Ectodermal cell (in vitro differentiated cells): ENCODE measurements around the gene VAT1L.

Experiments
- H3K27ac ChIP-seq: 2 replicates; pipeline ENCODE4 v1.7.0; 2013; ENCODE audit warnings: mild to moderate bottlenecking, low read depth, low read length; ENCODE audit not compliant: insufficient read depth, poor library complexity, severe bottlenecking
- H3K27me3 ChIP-seq: 2 replicates; pipeline ENCODE4 v1.7.0; 2013; ENCODE audit warnings: mild to moderate bottlenecking, low read length; ENCODE audit not compliant: insufficient read depth, control insufficient read depth, poor library complexity, severe bottlenecking
- H3K36me3 ChIP-seq: one replicate; pipeline ENCODE4 v1.7.0; 2013; ENCODE audit warnings: low read length; ENCODE audit not compliant: control insufficient read depth, insufficient read depth
- H3K4me1 ChIP-seq: one replicate; pipeline ENCODE4 v1.7.0; 2013; ENCODE audit warnings: low read length; ENCODE audit not compliant: control insufficient read depth, insufficient read depth
- H3K4me3 ChIP-seq: 2 replicates; pipeline ENCODE4 v1.7.0; 2013; ENCODE audit warnings: low read depth, low read length, control low read depth; ENCODE audit not compliant: insufficient read depth
- H3K9me3 ChIP-seq: 2 replicates; pipeline ENCODE4 v1.7.0; 2013; ENCODE audit warnings: mild to moderate bottlenecking, low read length, moderate library complexity; ENCODE audit not compliant: control insufficient read depth
- WGBS, 2 experiments: methylation state at CpG; one replicate each; pipeline ENCODE4 v1.1.7; 2013; ENCODE audit warnings: missing lambda C conversion rate in 2 of 2; 5-methylcytosine and 5-hydroxymethylcytosine counted together

Gene VAT1L

DNA sequence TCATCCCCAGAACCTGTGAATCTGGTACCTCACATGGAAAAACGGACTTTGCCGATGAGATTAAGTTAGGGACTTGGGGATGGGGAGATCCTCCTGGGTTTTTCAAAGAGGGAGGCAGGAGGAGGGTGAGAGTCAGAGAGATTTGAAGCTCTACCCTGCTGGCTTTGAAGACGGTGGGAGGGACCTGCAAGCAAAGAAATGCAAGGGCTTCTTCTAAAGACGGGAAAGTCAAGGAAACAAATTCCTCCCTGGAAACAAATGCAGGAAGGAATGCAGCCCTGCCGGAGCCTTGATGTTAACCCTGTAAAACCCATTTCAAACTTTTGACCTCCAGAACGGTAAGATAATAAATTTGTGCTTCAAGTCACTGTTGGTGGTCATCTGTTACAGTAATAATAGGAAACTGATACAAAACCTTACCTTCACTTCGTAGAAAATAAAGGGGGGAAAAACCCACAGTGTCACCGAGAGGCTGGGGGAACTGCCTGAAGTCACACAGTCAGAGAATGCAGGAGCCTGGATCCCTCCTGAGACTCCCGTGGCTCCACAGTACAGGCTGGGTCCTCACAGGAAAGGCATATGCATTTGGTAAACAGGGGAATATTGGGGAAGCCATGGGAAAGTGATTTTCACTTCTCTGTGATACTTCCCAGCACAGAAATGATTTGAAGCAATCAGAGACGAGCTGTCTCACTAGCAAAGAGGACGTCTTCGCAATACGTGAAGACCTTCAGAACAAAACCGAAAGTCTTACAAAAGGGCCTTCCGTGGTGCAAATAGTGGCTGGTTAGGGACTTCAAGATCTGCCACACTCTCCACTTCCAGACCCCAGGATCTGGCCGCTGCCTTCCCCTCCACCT, 175.1 kb downstream of the VAT1L start:
- 34 to 36% methylated on average over 16 of the region's 16 CpGs for WGBS, 2 experiments
- Histone ChIP-seq H3K27me3 (no peaks in the 10 kb centered on the region), H3K36me3 (no peaks in the 10 kb centered on the region), H3K9me3 (no peaks in the 10 kb centered on the region), H3K27ac (peak overlapping the region; percentile 18), H3K4me1 (peaks cover 28% of the 10 kb centered on the region), H3K4me3 (no peak overlapping the region)

DNA sequence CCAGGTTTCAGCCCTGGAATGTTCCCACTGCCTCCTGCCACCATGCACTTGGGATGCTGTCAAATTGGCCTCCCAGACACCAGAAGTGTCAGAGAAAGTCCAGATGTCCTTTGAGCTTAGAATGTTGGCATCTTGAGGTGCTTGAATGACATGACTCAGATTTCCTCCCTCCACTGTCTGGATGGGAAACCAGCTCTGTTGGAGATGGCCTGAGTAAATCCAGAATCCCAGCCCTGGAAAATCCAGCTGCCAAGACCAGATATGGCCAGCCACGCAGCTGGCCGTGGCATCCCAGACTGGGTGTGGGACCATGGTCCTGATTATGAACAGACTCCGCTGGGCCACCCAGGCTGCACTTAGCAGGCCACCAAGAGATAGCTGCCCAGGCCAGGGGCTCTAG, 177.0 kb downstream of the VAT1L start:
- no peaks in the 10 kb centered on the region for H3K27me3 ChIP-seq
- no peaks in the 10 kb centered on the region for H3K36me3 ChIP-seq
- no peak overlapping the region for H3K27ac ChIP-seq
- H3K4me1 ChIP-seq = peaks cover 28% of the 10 kb centered on the region
- no peaks in the 10 kb centered on the region for H3K9me3 ChIP-seq
- WGBS, 2 experiments = 88 to 98% methylated on average over 3 of the region's 3 CpGs
- H3K4me3 ChIP-seq = no peak overlapping the region

- Histone ChIP-seq H3K4me3 (no peak overlapping the region), H3K27ac (peak overlapping the region; percentile 57), H3K9me3 (no peaks in the 10 kb centered on the region), H3K36me3 (no peaks in the 10 kb centered on the region), H3K27me3 (no peaks in the 10 kb centered on the region), H3K4me1 (peaks cover 28% of the 10 kb centered on the region)
- WGBS, 2 experiments = 2 to 3% methylated on average over 7 of the region's 7 CpGs
Measured at GRCh38 chr16:77967054-77967904, 178.9 kb downstream of the VAT1L start.

- WGBS, 2 experiments = 85 to 90% methylated on average over 6 of the region's 6 CpGs
- Histone ChIP-seq H3K9me3 (no peaks in the 10 kb centered on the region), H3K27ac (no peak overlapping the region), H3K4me1 (peaks cover 13% of the 10 kb centered on the region), H3K4me3 (no peak overlapping the region), H3K27me3 (no peaks in the 10 kb centered on the region), H3K36me3 (no peaks in the 10 kb centered on the region)
Measured at GRCh38 chr16:77969861-77970260, 181.5 kb downstream of the VAT1L start.

DNA sequence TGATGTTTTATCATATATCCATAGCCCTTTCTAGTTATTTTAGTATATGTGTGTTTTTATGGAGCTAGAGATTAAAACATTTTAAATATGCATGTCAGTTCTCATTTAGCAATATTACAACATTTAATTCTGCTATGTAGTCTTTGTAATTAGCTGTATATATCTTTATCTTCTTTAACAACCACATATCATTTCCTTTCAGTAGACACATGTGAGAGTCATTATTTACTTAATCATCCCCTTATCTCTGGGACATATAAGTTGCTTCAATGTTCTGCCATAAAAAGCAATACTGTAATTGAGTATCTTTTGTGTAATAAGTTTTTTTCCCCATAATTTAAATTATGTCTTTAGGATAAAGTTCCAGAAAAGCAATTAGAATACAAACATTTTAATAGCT, 182.0 kb downstream of the VAT1L start:
- peaks cover 13% of the 10 kb centered on the region for H3K4me1 ChIP-seq
- H3K27ac ChIP-seq = no peak overlapping the region
- no peak overlapping the region for H3K4me3 ChIP-seq
- no peaks in the 10 kb centered on the region for H3K36me3 ChIP-seq
- H3K27me3 ChIP-seq = no peaks in the 10 kb centered on the region
- H3K9me3 ChIP-seq = no peaks in the 10 kb centered on the region

- WGBS, 2 experiments = 54 to 56% methylated on average over 16 of the region's 16 CpGs
Measured at GRCh38 chr16:77971306-77972061, 183.1 kb downstream of the VAT1L start.

DNA sequence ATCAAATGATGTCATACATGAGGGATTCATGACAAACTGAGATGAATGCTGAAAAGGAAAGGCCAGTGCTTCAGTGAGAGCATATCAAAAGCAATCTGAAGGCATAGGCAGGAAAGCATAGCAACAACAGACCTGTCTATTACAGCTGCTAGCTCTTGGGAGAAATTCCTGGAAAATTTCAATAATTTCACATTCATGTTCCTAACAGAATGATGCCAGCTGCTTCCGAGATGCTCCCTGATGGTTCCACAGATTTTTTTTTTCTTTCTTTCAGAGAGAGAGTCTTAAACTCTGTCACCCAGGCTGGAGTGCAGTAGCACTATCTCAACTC, 183.7 kb downstream of the VAT1L start:
- WGBS, 2 experiments = 83 to 94% methylated on average over 1 of the region's 1 CpG

More at GRCh38 chr16:77971306-77972061, 183.1 kb downstream of the VAT1L start:
- no peaks in the 10 kb centered on the region for H3K27me3 ChIP-seq
- no peak overlapping the region for H3K27ac ChIP-seq
- H3K4me3 ChIP-seq = no peak overlapping the region
- H3K4me1 ChIP-seq = peaks cover 13% of the 10 kb centered on the region
- no peaks in the 10 kb centered on the region for H3K9me3 ChIP-seq
- H3K36me3 ChIP-seq = peaks cover 5% of the 10 kb centered on the region

GRCh38 chr16:77974883-77975282, 186.5 kb downstream of the VAT1L start:
- Histone ChIP-seq H3K27me3 (no peaks in the 10 kb centered on the region), H3K27ac (no peak overlapping the region), H3K4me3 (no peak overlapping the region), H3K36me3 (peaks cover 9% of the 10 kb centered on the region), H3K4me1 (no peaks in the 10 kb centered on the region), H3K9me3 (no peaks in the 10 kb centered on the region)
- WGBS, 2 experiments = 77 to 81% methylated on average over 4 to 5 of the region's 5 CpGs

More for the DNA sequence above, 183.7 kb downstream of the VAT1L start:
- Histone ChIP-seq H3K27me3 (no peaks in the 10 kb centered on the region), H3K4me3 (no peak overlapping the region), H3K4me1 (peaks cover 8% of the 10 kb centered on the region), H3K36me3 (peaks cover 5% of the 10 kb centered on the region), H3K9me3 (no peaks in the 10 kb centered on the region), H3K27ac (no peak overlapping the region)

- Histone ChIP-seq H3K27me3 (no peaks in the 10 kb centered on the region), H3K9me3 (no peaks in the 10 kb centered on the region), H3K4me1 (no peaks in the 10 kb centered on the region), H3K4me3 (no peak overlapping the region), H3K36me3 (peaks cover 9% of the 10 kb centered on the region), H3K27ac (no peak overlapping the region)
- 93 to 96% methylated on average over 2 to 3 of the region's 3 CpGs for WGBS, 2 experiments
Measured at GRCh38 chr16:77975942-77976341, 187.6 kb downstream of the VAT1L start.

GRCh38 chr16:77977339-77977738, 189.0 kb downstream of the VAT1L start:
- WGBS, 2 experiments = 97 to 98% methylated on average over 5 of the region's 5 CpGs
- Histone ChIP-seq H3K27me3 (no peaks in the 10 kb centered on the region), H3K4me3 (no peak overlapping the region), H3K36me3 (peaks cover 9% of the 10 kb centered on the region), H3K27ac (no peak overlapping the region), H3K4me1 (no peaks in the 10 kb centered on the region), H3K9me3 (no peaks in the 10 kb centered on the region)
